Small intestine (tissue), 7 donors: ENCODE results near the gene NDUFA13. TPM values are rescaled to one million over a fixed set of nuclear protein-coding genes. Genes with fewer than 3 reads are reported as not detected.

Source experiments
- DNase-seq, 2 donors: peaks; one replicate each; pipeline versions ENCODE4 v3.0.0 to v3.0.0-alpha.2; 2013
- FAIRE-seq: peaks from 2 replicates; lab custom pipeline; 2012; peaks lifted over from hg19 to GRCh38; lab: Jason Lieb, UNC
- H3K27ac ChIP-seq, 3 donors: one replicate each; pipeline ENCODE4 v1.5.1; 2013; ENCODE audit warnings: low read length in 2 of 3, mild to moderate bottlenecking in 2 of 3, control low read depth in 1 of 3, inconsistent platforms in 1 of 3, low read depth in 1 of 3, moderate library complexity in 1 of 3
- H3K27me3 ChIP-seq, 3 donors: one replicate each; pipeline ENCODE4 v1.6.1; 2013; ENCODE audit warnings: low read length in 3 of 3, inconsistent platforms in 1 of 3; ENCODE audit not compliant: control insufficient read depth in 3 of 3, insufficient read depth in 3 of 3
- H3K36me3 ChIP-seq, 3 donors: one replicate each; pipeline ENCODE4 v1.6.1; 2013; ENCODE audit warnings: low read length in 3 of 3, inconsistent platforms in 1 of 3, low read depth in 1 of 3, mild to moderate bottlenecking in 1 of 3, moderate library complexity in 1 of 3; ENCODE audit not compliant: control insufficient read depth in 3 of 3, insufficient read depth in 2 of 3
- H3K4me1 ChIP-seq, 3 donors: one replicate each; pipeline ENCODE4 v1.6.1; 2013; ENCODE audit warnings: low read length in 2 of 3, inconsistent platforms in 1 of 3, low read depth in 1 of 3, mild to moderate bottlenecking in 1 of 3, moderate library complexity in 1 of 3; ENCODE audit not compliant: control insufficient read depth in 3 of 3, insufficient read depth in 2 of 3
- H3K4me3 ChIP-seq, 3 donors: one replicate each; pipeline ENCODE4 v1.5.1; 2013; ENCODE audit warnings: low read length in 3 of 3, control low read depth in 1 of 3, inconsistent platforms in 1 of 3, low read depth in 1 of 3, mild to moderate bottlenecking in 1 of 3, moderate library complexity in 1 of 3
- H3K9me3 ChIP-seq, 2 donors: one replicate each; pipeline ENCODE4 v1.6.1; 2013; ENCODE audit warnings: low read depth in 1 of 2, low read length in 1 of 2; ENCODE audit not compliant: control insufficient read depth in 2 of 2, insufficient read depth in 1 of 2
- WGBS, 3 donors: extraction: QIAGEN DNeasy Blood & Tissue Kit; methylation state at CpG; one replicate each; pipeline ENCODE4 v1.1.7; 2013; 5-methylcytosine and 5-hydroxymethylcytosine counted together
- polyA plus RNA-seq, 4 donors: library from polyadenylated mRNA; stranded (reverse) in 3 of 4; unstranded in 1 of 4; fragments of 200-250 nt in 3 of 4; fragments of 120-200 nt in 1 of 4; gene quantifications; one replicate each; pipeline versions ENCODE4 v1.2.1 to v1.2.3, GENCODE V29; 2013
- donor health status: healthy with polysubstance abuse.
- donor health status: control.
- donor health status: control.
- donor health status: Bipolar disorder and iron deficiency.
- donor health status: healthy.

Gene NDUFA13
- polyA plus RNA-seq, 4 donors = 203 to 344 (median 339) TPM

DNA sequence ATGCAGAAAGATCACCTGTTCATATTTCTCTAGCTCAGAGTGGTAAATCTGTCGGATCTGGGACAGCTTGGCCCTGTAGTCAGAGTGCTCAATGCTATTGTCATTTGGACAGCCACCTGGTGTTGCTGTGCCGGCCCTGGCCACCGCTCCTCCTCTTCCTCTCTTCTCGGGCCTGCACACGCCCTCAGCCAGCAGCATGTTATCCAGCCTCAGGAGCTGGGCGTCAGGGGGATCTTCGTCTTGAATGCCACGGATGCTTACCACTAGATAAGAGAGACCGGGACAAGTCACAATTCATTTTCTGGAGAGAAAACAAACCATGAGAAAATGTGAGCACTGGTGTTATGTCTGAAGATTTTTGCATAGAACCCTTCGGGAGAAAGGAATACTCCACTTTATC lies 54.5 kb downstream of the NDUFA13 start:
- H3K27ac ChIP-seq = no peak overlapping the region
- DNase-seq (no peak), FAIRE-seq (no peak)
- H3K36me3 ChIP-seq = peaks cover 0 to 3% (median 0%) of the 10 kb centered on the region in 3 donors
- H3K4me1 ChIP-seq = no peaks in the 10 kb centered on the region
- H3K9me3 ChIP-seq = no peaks in the 10 kb centered on the region
- no peaks in the 10 kb centered on the region for H3K27me3 ChIP-seq
- no peak overlapping the region for H3K4me3 ChIP-seq
- 87 to 90% (median 90%) methylated on average over 10 of the region's 10 CpGs for WGBS, 3 donors

DNA sequence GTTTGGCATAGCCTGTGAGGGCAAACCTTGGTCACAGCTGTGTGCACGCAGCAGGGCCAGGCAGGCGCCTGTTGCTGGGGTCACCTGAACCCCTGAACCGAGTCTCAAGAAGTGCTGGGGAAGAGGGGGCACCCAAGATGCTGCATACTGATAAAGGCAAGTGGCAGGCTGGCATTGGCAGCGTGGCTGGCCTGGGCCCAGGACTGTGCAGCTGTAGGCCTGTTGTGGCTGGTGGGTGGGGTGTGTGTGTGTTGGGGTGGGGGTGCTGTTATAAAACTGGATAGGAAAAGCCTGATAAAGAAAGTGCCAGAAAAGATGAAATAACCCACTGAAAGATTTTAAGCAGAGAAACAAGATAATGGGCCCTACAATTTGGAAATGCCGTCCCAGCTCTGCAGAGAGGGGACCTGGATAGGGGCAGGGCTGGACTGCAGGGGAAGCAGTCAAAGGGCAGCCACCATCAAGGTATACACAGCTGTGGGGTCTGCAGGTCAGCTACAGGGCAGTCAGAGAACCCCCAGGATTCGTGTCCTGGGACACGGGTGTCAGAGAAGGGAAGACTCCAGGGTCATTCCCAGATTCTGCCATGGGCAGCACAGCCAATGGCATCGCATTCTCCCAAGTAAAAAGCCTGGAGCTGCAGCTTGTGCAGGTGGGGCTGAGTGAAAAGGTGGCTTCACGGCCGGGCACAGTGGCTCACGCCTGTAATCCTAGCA lies 55.2 kb downstream of the NDUFA13 start:
- H3K36me3 ChIP-seq = peaks cover 0 to 3% (median 0%) of the 10 kb centered on the region in 3 donors
- DNase-seq (no peak), FAIRE-seq (no peak)
- H3K9me3 ChIP-seq = no peaks in the 10 kb centered on the region
- H3K4me1 ChIP-seq = no peaks in the 10 kb centered on the region
- H3K27ac ChIP-seq = no peak overlapping the region
- 81 to 88% (median 82%) methylated on average over 11 of the region's 11 CpGs for WGBS, 3 donors
- H3K4me3 ChIP-seq = no peak overlapping the region
- H3K27me3 ChIP-seq = no peaks in the 10 kb centered on the region

DNA sequence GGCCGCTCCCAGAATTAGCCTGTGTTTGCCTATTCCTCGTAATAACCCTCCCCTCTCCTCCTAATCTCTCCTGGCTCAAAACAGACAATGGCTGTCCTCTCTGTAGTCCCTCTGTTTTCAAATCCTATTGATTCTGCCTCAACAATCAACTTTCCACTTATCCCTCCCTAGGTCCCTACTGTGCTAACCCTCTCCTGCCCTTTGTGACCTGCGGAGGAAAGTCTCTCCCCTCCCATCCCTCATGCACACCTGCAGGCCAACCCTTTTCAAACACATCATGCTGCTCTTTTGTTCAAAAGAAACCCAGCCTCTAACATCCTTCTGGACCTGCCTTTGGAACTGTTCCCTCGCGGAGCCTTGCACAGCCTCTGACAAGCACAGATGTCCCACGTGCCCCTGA lies 59.4 kb downstream of the NDUFA13 start:
- peaks cover 0 to 2% (median 0%) of the 10 kb centered on the region in 3 donors for H3K4me1 ChIP-seq
- FAIRE-seq (no peak), DNase-seq (no peak)
- 53 to 73% (median 69%) methylated on average over 6 of the region's 6 CpGs for WGBS, 3 donors
- H3K36me3 ChIP-seq = no peaks in the 10 kb centered on the region
- no peaks in the 10 kb centered on the region for H3K9me3 ChIP-seq
- no peak overlapping the region for H3K4me3 ChIP-seq
- no peak overlapping the region for H3K27ac ChIP-seq
- H3K27me3 ChIP-seq = no peaks in the 10 kb centered on the region

Other genes with a start within 250 kb of the NDUFA13 start
- gene TM6SF2, start 242.9 kb upstream of the NDUFA13 start, polyA plus RNA-seq = 100 to 1,000 TPM in 2 of 4 donors, 10 to 100 TPM in 2; 53.6 to 477 (median 106) TPM
- gene SUGP1, start 195.7 kb upstream of the NDUFA13 start, polyA plus RNA-seq = 10 to 100 TPM; 32.9 to 66.4 (median 43.0) TPM
- 10 to 100 TPM; 11.6 to 51.3 (median 18.6) TPM for gene MAU2, start 195.4 kb upstream of the NDUFA13 start, polyA plus RNA-seq
- gene GATAD2A, start 110.5 kb upstream of the NDUFA13 start, polyA plus RNA-seq = 10 to 100 TPM; 25.9 to 49.1 (median 33.0) TPM
- 1 to 10 TPM; 1.6 to 3.4 (median 1.9) TPM for gene TSSK6, start 677 bp upstream of the NDUFA13 start, polyA plus RNA-seq
- gene YJEFN3, start 12.7 kb downstream of the NDUFA13 start, polyA plus RNA-seq = 10 to 100 TPM in 3 of 4 donors, 1 to 10 TPM in 1; 6.7 to 44.1 (median 17.5) TPM
- gene CILP2, start 22.0 kb downstream of the NDUFA13 start, polyA plus RNA-seq = under 1 TPM in 2 of 4 donors, not detected in 2; 0.09 to 0.13 TPM
- 1 to 10 TPM in 2 of 4 donors, under 1 TPM in 2; 0.81 to 2.5 (median 1.4) TPM for gene PBX4, start 102.5 kb downstream of the NDUFA13 start, polyA plus RNA-seq
- 10 to 100 TPM in 3 of 4 donors, 1 to 10 TPM in 1; 8.0 to 21.6 (median 11.9) TPM for gene LPAR2, start 112.0 kb downstream of the NDUFA13 start, polyA plus RNA-seq
- 10 to 100 TPM in 3 of 4 donors, 1 to 10 TPM in 1; 8.3 to 15.1 (median 12.5) TPM for gene GMIP, start 127.4 kb downstream of the NDUFA13 start, polyA plus RNA-seq
- 10 to 100 TPM; 40.3 to 60.8 (median 45.9) TPM for gene ATP13A1, start 147.5 kb downstream of the NDUFA13 start, polyA plus RNA-seq
- gene ZNF101, start 152.6 kb downstream of the NDUFA13 start, polyA plus RNA-seq = 1 to 10 TPM; 7.1 to 10.0 (median 8.7) TPM
- gene ZNF14, start 216.9 kb downstream of the NDUFA13 start, polyA plus RNA-seq = 1 to 10 TPM; 1.1 to 9.1 (median 2.0) TPM